Nephron (organoid): ENCODE results near the gene BTBD6.

Source experiments
- H3K27ac Mint-ChIP-seq, 3 experiments: 2 replicates each; pipeline ENCODE4 v1.8.0; 2020; ENCODE audit warnings: mixed read lengths in 3 of 3, mild to moderate bottlenecking in 2 of 3, moderate library complexity in 1 of 3
- H3K27me3 Mint-ChIP-seq: 2 replicates; pipeline ENCODE4 v1.8.0; 2021; ENCODE audit warnings: low read depth, mild to moderate bottlenecking, moderate library complexity, mixed read lengths
- H3K36me3 Mint-ChIP-seq: 2 replicates; pipeline ENCODE4 v1.8.0; 2020; ENCODE audit warnings: low read depth, mixed read lengths
- H3K4me1 Mint-ChIP-seq: 2 replicates; pipeline ENCODE4 v1.8.0; 2020; ENCODE audit warnings: mixed read lengths
- H3K4me3 Mint-ChIP-seq, 3 experiments: 2 replicates each; pipeline ENCODE4 v1.8.0; 2020; ENCODE audit warnings: mild to moderate bottlenecking in 3 of 3, mixed read lengths in 3 of 3, moderate library complexity in 2 of 3
- H3K9me3 Mint-ChIP-seq: 2 replicates; pipeline ENCODE4 v1.8.0; 2020; ENCODE audit warnings: mixed read lengths
- CTCF ChIP-seq, 3 experiments: fragments of 200-600 bp; sonication (generic); IDR thresholded peaks; one replicate each; pipeline ENCODE4 v1.5.0; 2021; ENCODE audit warnings: antibody characterized with exemption in 3 of 3; ENCODE audit not compliant: unreplicated experiment in 3 of 3

Gene BTBD6

GRCh38 chr14:105248368-105249181, at the start of gene BTBD6:
Gene BTBD6 (plus strand): TSS chr14:105248533. CDS start chr14:105248712, 179 bp downstream.
- Mint-ChIP-seq H3K27ac (peak within 1 kb of the TSS in 2 of 3 experiments; percentile 67 to 82), H3K9me3 (no peaks in the 10 kb centered on the region), H3K36me3 (peaks cover 41% of the 10 kb centered on the region), H3K4me3 (peak within 1 kb of the TSS; percentile 86 to 92 (median 91)), H3K4me1 (peaks cover 33% of the 10 kb centered on the region), H3K27me3 (no peaks in the 10 kb centered on the region)
- no peak for TF ChIP-seq CTCF (IDR thresholded peaks at IDR 0.05; ENCODE audit: unreplicated experiment in 3 of 3)

- no peaks in the 10 kb centered on the region for H3K9me3 Mint-ChIP-seq
- H3K4me1 Mint-ChIP-seq = peaks cover 17% of the 10 kb centered on the region
- no peak for TF ChIP-seq CTCF (IDR thresholded peaks at IDR 0.05; ENCODE audit: unreplicated experiment in 3 of 3)
- H3K4me3 Mint-ChIP-seq = no peak overlapping the region
- no peaks in the 10 kb centered on the region for H3K36me3 Mint-ChIP-seq
- peak overlapping the region in 1 of 3 experiments; percentile 57 for H3K27ac Mint-ChIP-seq
- peaks cover 31% of the 10 kb centered on the region for H3K27me3 Mint-ChIP-seq
Observed at GRCh38 chr14:105198588-105198987, 49.7 kb upstream of the BTBD6 start.

GRCh38 chr14:105199093-105199492, 49.2 kb upstream of the BTBD6 start:
- peak overlapping the region in 1 of 3 experiments; percentile 57 for H3K27ac Mint-ChIP-seq
- peaks cover 29% of the 10 kb centered on the region for H3K27me3 Mint-ChIP-seq
- H3K9me3 Mint-ChIP-seq = no peaks in the 10 kb centered on the region
- no peaks in the 10 kb centered on the region for H3K36me3 Mint-ChIP-seq
- H3K4me3 Mint-ChIP-seq = no peak overlapping the region
- no peak for TF ChIP-seq CTCF (IDR thresholded peaks at IDR 0.05; ENCODE audit: unreplicated experiment in 3 of 3)
- peaks cover 13% of the 10 kb centered on the region for H3K4me1 Mint-ChIP-seq

GRCh38 chr14:105200074-105200473, 48.3 kb upstream of the BTBD6 start:
- no peak overlapping the region for H3K4me3 Mint-ChIP-seq
- H3K27me3 Mint-ChIP-seq = peaks cover 24% of the 10 kb centered on the region
- TF ChIP-seq CTCF (IDR thresholded peaks at IDR 0.05; ENCODE audit: unreplicated experiment in 3 of 3) = no peak
- peaks cover 6% of the 10 kb centered on the region for H3K4me1 Mint-ChIP-seq
- no peaks in the 10 kb centered on the region for H3K9me3 Mint-ChIP-seq
- no peaks in the 10 kb centered on the region for H3K36me3 Mint-ChIP-seq
- H3K27ac Mint-ChIP-seq = no peak overlapping the region

- no peaks in the 10 kb centered on the region for H3K36me3 Mint-ChIP-seq
- peaks cover 2% of the 10 kb centered on the region for H3K4me1 Mint-ChIP-seq
- H3K27me3 Mint-ChIP-seq = peaks cover 19% of the 10 kb centered on the region
- H3K4me3 Mint-ChIP-seq = no peak overlapping the region
- no peak for TF ChIP-seq CTCF (IDR thresholded peaks at IDR 0.05; ENCODE audit: unreplicated experiment in 3 of 3)
- no peaks in the 10 kb centered on the region for H3K9me3 Mint-ChIP-seq
- no peak overlapping the region for H3K27ac Mint-ChIP-seq
Observed at GRCh38 chr14:105200641-105201040, 47.7 kb upstream of the BTBD6 start.
